Measurements from ENCODE around the gene E4F1. TPM values are rescaled to one million over a fixed set of nuclear protein-coding genes. Genes with fewer than 3 reads are reported as not detected.

E4F1 gene
- total RNA-seq, 2 experiments from 2014 or later, result 31.8 to 33.8 TPM

DNA sequence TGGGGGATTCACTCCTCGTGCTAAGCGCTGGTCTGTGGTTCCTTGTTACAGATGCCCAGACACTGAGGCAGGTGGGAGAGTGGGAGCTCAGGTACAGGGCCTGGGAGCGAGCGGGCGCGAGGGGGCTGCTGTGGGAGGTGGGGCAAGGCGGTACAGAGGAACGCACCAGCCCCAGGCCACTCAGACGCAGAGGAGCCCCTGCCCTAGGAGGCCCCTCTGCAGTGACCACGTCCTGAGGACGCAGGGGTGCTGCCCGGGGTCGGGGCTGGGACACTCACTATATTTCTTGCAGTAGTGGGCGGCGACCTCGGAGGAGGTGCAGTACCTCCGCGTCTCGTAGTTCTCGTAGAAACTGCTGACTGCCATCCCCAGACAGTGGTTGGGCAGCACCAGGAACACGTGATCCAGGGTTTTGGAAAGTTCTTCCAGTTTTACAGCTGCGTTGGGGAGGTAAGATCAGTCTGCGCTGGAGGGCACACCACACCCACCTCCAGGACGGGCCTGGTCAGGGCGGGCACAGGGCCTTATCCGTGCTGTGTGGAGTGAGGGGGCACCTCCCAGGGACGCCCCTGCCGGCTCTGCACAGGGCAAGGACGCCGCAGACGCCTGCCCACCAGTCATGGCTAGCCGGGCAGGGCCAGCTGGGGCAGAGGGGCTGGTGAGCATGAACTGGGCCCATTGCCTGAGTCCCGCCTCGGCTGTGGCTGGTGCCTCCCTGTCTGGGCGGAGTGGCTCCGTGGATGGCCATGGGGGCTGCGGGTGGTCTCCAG, 60.8 kb downstream of the E4F1 start:
- H3K4me3 Mint-ChIP-seq, result no peak overlapping the region
- no peak overlapping the region for H3K27ac Mint-ChIP-seq
- no peaks in the 10 kb centered on the region for H3K27me3 Mint-ChIP-seq
- H3K36me3 Mint-ChIP-seq (ENCODE audit: low read depth), result peaks cover 5% of the 10 kb centered on the region
- POLR2A ChIA-PET, result no interaction called here
- CTCF ChIA-PET, result no interaction called here
- Histone ChIP-seq H3K27me3 (ENCODE audit: control insufficient read depth in 1 of 2, insufficient read depth in 2 of 2, low read length in 2 of 2) (no peaks in the 10 kb centered on the region), H3K4me3 (ENCODE audit: low read length) (no peak overlapping the region), H3K27ac (ENCODE audit: low read depth in 1 of 2, low read length in 2 of 2) (no peak overlapping the region), H3K4me1 (ENCODE audit: insufficient read depth, low read length) (no peaks in the 10 kb centered on the region), H3K36me3 (ENCODE audit: insufficient read depth, low read length) (no peaks in the 10 kb centered on the region), H3K9me3 (ENCODE audit: control insufficient read depth in 1 of 2, insufficient read depth in 1 of 2, low read length in 2 of 2) (no peaks in the 10 kb centered on the region)
- ATAC-seq (ENCODE audit: poor library complexity) (no peak), DNase-seq (no peak)
- H3K9me3 Mint-ChIP-seq, result no peaks in the 10 kb centered on the region
- intact Hi-C loops (cut with DNase I, micrococcal nuclease), result no loop called here
- TF ChIP-seq CTCF (IDR thresholded peaks at IDR 0.05), result no peak
- H3K4me1 Mint-ChIP-seq (ENCODE audit: low read depth), result no peaks in the 10 kb centered on the region

DNA sequence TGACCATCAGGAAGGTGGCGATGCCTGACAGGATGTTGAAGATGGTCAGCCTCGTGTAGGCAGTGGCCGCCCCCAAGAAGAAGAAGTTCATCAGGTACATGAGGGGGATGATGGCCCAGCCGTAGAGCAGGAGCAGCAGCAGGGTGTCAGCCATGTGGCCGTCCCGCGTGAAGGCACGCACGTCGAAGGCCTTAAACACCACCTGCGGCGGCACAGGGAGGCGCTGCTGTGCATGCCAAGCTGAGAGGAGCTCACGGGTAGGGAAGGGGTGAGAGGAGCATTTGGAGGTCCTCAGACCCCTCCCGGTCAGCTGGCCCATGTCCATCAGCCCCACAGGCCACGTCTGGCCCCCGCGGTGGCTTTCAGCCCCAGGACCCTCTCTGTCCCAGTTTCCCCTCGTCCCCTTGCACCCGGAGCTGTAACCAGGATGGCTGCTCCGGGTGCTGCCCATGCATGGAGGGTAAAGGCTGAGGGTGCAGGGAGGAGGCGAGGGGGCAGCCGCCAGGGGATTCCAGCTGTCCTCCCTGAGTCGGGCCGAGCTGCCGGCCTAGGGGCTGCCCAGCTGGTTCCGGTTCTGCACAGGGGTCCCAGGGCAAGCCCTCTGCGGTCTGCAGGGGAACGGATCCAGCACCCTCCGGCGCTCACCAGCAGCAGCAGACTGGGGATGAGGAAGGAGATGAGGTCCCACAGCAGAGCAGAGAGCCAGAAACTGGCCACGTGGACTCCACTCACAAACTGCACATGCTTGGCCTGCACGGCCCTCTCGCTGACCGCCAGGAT, 61.6 kb downstream of the E4F1 start:
- TF ChIP-seq CTCF (IDR thresholded peaks at IDR 0.05), result no peak
- Histone ChIP-seq H3K4me3 (ENCODE audit: low read length) (no peak overlapping the region), H3K36me3 (ENCODE audit: insufficient read depth, low read length) (peaks cover 2% of the 10 kb centered on the region), H3K4me1 (ENCODE audit: insufficient read depth, low read length) (no peaks in the 10 kb centered on the region), H3K27me3 (ENCODE audit: control insufficient read depth in 1 of 2, insufficient read depth in 2 of 2, low read length in 2 of 2) (no peaks in the 10 kb centered on the region), H3K9me3 (ENCODE audit: control insufficient read depth in 1 of 2, insufficient read depth in 1 of 2, low read length in 2 of 2) (no peaks in the 10 kb centered on the region), H3K27ac (ENCODE audit: low read depth in 1 of 2, low read length in 2 of 2) (no peak overlapping the region)
- intact Hi-C loops (cut with DNase I, micrococcal nuclease), result no loop called here
- ChIA-PET POLR2A (no interaction called here), CTCF (no interaction called here)
- Mint-ChIP-seq H3K27me3 (no peaks in the 10 kb centered on the region), H3K4me1 (ENCODE audit: low read depth) (no peaks in the 10 kb centered on the region), H3K27ac (no peak overlapping the region), H3K4me3 (no peak overlapping the region), H3K9me3 (no peaks in the 10 kb centered on the region), H3K36me3 (ENCODE audit: low read depth) (peaks cover 5% of the 10 kb centered on the region)
- ATAC-seq (ENCODE audit: poor library complexity), result no peak
- no peak for DNase-seq

Small RNA genes within 50 kb of the gene (microRNA-seq; reads per million reads assigned to microRNA genes)
- not detected for gene MIR3677 (ENCODE audit: borderline microRNAs expressed, borderline replicate concordance)
- gene MIR4717 (ENCODE audit: borderline microRNAs expressed, borderline replicate concordance), result not detected

Other genes with a start within 250 kb of the E4F1 start
- under 1 TPM; 0.56 to 0.99 TPM for gene NOXO1, start 242.1 kb upstream of the E4F1 start, total RNA-seq
- 10 to 100 TPM; 14.5 TPM for gene GFER, start 239.4 kb upstream of the E4F1 start, total RNA-seq
- 1 to 10 TPM; 3.8 to 3.9 TPM for gene SYNGR3, start 233.6 kb upstream of the E4F1 start, total RNA-seq
- 10 to 100 TPM; 39.7 to 43.6 TPM for gene ZNF598, start 213.8 kb upstream of the E4F1 start, total RNA-seq
- under 1 TPM in 1 of 2 experiments, not detected in 1; 0.80 TPM for gene NPW, start 203.8 kb upstream of the E4F1 start, total RNA-seq
- gene NHERF2, start 196.7 kb upstream of the E4F1 start, total RNA-seq, result 1 to 10 TPM; 1.9 to 2.0 TPM
- 1 to 10 TPM; 2.7 to 2.9 TPM for gene NTHL1, start 175.8 kb upstream of the E4F1 start, total RNA-seq
- gene TSC2, start 175.6 kb upstream of the E4F1 start, total RNA-seq, result 10 to 100 TPM; 83.0 to 85.0 TPM
- 10 to 100 TPM; 80.3 to 85.6 TPM for gene PKD1, start 87.7 kb upstream of the E4F1 start, total RNA-seq
- gene RAB26, start 75.0 kb upstream of the E4F1 start, total RNA-seq, result not detected
- 10 to 100 TPM; 19.9 to 24.0 TPM for gene TRAF7, start 67.8 kb upstream of the E4F1 start, total RNA-seq
- gene CASKIN1, start 27.0 kb upstream of the E4F1 start, total RNA-seq, result under 1 TPM in 1 of 2 experiments, not detected in 1; 0.06 TPM
- 10 to 100 TPM; 22.9 to 26.4 TPM for gene MLST8, start 18.1 kb upstream of the E4F1 start, total RNA-seq
- gene BRICD5, start 12.7 kb upstream of the E4F1 start, total RNA-seq, result 1 to 10 TPM; 4.2 to 5.0 TPM
- gene PGP, start 8.8 kb upstream of the E4F1 start, total RNA-seq, result 1 to 10 TPM; 8.1 to 8.5 TPM
- under 1 TPM; 0.22 to 0.36 TPM for gene DNASE1L2, start 12.9 kb downstream of the E4F1 start, total RNA-seq
- gene ECI1, start 28.0 kb downstream of the E4F1 start, total RNA-seq, result 10 to 100 TPM; 10.1 to 12.5 TPM
- gene RNPS1, start 44.5 kb downstream of the E4F1 start, total RNA-seq, result 100 to 1,000 TPM; 211 to 214 TPM
- 1 to 10 TPM; 7.0 to 7.7 TPM for gene ABCA3, start 117.1 kb downstream of the E4F1 start, total RNA-seq
- 1 to 10 TPM in 1 of 2 experiments, under 1 TPM in 1; 0.81 to 1.3 TPM for gene CCNF, start 205.9 kb downstream of the E4F1 start, total RNA-seq
- under 1 TPM; 0.17 to 0.27 TPM for gene TEDC2, start 236.5 kb downstream of the E4F1 start, total RNA-seq
- not detected for gene NTN3, start 247.7 kb downstream of the E4F1 start, total RNA-seq